HG02588 (cell line): ENCODE data around the gene MYO15A.
A peak's percentile ranks its signal among the peaks of the same experiment; 100 is the strongest.

Experiments used
- ATAC-seq: cut with Tn5 transposase; IDR thresholded peaks from one replicate; pipeline ENCODE4 v1.9.1; 2021; ENCODE audit warnings: mild to moderate bottlenecking, moderate library complexity; ENCODE audit not compliant: unreplicated experiment

MYO15A gene, protein sequence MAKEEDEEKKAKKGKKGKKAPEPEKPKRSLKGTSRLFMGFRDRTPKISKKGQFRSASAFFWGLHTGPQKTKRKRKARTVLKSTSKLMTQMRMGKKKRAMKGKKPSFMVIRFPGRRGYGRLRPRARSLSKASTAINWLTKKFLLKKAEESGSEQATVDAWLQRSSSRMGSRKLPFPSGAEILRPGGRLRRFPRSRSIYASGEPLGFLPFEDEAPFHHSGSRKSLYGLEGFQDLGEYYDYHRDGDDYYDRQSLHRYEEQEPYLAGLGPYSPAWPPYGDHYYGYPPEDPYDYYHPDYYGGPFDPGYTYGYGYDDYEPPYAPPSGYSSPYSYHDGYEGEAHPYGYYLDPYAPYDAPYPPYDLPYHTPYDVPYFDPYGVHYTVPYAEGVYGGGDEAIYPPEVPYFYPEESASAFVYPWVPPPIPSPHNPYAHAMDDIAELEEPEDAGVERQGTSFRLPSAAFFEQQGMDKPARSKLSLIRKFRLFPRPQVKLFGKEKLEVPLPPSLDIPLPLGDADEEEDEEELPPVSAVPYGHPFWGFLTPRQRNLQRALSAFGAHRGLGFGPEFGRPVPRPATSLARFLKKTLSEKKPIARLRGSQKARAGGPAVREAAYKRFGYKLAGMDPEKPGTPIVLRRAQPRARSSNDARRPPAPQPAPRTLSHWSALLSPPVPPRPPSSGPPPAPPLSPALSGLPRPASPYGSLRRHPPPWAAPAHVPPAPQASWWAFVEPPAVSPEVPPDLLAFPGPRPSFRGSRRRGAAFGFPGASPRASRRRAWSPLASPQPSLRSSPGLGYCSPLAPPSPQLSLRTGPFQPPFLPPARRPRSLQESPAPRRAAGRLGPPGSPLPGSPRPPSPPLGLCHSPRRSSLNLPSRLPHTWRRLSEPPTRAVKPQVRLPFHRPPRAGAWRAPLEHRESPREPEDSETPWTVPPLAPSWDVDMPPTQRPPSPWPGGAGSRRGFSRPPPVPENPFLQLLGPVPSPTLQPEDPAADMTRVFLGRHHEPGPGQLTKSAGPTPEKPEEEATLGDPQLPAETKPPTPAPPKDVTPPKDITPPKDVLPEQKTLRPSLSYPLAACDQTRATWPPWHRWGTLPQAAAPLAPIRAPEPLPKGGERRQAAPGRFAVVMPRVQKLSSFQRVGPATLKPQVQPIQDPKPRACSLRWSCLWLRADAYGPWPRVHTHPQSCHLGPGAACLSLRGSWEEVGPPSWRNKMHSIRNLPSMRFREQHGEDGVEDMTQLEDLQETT (N-terminal part only)

DNA sequence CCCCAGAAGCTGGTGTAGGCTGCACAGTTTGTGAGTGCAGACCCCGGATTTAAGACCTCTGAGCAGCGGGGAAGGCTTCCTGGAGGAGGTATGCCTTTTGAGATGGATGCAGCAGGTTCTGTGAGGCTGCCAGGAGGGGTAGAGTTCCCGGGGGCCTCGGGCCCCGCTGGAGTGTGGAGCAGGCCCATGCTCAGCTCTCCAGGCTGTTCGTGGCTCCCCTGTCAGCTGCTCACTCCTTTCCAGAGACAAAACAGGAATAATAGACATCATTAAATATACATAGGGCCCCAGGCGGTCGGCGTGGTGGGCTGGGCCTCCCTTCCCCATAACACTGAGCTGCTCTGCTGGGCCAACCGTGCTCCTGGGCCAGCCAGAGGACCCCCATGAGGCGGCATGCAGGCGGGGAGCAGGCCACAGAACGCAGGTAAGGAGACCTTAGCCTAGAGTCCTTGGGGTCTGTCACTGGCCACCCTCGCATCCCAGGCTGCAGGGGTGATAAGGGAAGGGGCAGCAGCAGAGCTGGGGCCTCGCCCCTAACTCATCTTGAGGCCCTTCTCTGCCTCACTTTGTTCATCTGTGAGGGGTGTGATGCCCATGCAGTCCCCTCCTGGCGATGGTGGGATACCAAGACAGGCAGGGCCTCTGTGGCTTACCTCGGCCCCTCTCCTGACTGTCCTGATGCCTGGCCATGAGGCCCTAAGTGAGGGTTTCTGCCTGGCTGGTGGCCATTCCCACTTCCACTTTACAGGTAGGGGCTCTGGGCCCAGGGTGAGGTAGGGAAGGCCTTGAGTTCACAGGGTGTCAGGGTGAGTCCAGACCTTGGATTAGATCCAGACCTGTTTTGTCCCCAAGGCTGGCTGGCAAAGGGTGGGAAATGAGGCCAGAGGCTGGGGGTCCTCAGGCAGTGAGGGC, at the start of gene MYO15A:
Gene MYO15A, plus strand, starts transcription at position 356 of the 912 bp plus-strand sequence. CDS start 10,045 bp downstream, outside the sequence.
- ATAC-seq, result no peak

GRCh38 chr17:18059283-18059682, 49.3 kb upstream of the MYO15A start:
- no peak for ATAC-seq

GRCh38 chr17:18064053-18064452, 44.5 kb upstream of the MYO15A start:
- ATAC-seq, result no peak

DNA sequence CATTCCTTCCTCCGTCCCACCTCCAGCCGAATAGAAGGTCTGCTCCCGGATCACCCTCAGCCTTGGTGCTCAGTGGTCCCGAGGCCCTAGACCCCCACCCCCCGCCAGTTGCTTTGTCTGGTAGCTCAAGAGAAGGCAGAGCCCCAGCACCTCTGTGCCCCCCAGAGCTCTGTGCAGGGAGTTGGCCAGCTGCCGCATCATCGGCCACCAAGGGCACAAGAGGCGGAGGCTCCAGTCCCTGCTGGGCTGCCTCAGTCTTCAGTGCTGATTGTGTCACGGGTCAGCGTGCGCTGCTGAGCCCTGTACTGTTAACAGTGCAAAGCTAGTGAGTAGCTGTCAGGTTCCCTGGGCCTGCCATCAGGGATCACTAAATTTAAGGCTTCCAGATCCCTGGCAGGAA, 43.0 kb upstream of the MYO15A start:
- ATAC-seq, result no peak

DNA sequence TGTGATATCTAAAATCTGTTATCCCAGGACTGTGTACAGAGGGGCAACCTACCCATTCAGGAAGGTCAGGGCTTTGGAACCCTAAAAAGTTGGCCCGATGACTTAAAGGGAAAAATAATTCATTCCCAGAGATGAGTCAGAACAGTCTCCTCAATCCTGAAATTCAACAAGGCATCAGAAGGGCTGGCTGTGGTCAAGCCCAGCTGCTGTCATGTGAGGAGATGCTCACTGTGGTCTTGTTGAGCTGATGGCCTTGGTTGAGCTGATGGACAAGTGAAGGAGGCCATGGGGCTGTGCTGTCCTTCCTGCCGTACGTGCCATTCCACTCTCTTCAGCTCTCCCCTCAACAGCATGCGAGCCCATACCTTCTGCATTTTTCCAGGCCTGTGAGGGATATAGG, 41.7 kb upstream of the MYO15A start:
- no peak for ATAC-seq

DNA sequence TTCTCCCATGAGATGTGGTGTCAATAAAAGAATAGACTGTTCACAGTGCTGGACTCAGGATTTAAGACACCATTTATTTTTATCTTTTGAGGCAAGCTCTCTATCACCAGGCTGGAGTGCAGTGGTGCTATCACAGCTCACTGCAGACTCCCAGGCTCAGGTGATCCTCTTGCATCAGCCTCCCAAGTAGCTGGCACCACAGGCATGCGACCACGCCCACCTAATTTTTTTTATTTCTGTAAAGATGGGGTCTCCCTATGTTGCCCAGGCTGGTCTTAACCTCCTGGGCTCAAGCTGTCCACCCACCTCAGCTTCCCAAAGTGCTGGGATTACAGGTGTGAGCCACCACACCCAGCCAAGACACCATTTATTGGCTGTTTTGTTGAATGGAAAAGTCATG, 39.5 kb upstream of the MYO15A start:
- no peak for ATAC-seq

GRCh38 chr17:18070861-18071340, 37.7 kb upstream of the MYO15A start:
- no peak for ATAC-seq

DNA sequence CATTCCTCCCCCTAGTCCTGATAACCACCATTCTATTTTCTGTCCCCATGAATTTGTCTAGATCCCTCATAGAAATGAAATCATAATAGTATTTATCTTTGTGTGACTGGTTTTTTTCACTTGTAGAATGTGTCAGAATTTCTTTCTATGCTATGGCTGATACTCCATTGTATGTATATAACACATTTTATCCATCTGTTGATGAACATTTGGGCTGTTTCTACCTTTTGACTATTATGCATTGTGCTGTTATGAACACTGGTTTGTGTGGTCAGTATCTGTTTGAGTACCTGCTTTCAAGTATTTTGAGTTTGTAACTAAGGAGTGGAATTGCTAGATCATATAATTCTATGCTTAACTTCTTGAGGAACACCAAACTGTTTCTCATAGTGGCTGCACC, 36.8 kb upstream of the MYO15A start:
- ATAC-seq, result no peak

DNA sequence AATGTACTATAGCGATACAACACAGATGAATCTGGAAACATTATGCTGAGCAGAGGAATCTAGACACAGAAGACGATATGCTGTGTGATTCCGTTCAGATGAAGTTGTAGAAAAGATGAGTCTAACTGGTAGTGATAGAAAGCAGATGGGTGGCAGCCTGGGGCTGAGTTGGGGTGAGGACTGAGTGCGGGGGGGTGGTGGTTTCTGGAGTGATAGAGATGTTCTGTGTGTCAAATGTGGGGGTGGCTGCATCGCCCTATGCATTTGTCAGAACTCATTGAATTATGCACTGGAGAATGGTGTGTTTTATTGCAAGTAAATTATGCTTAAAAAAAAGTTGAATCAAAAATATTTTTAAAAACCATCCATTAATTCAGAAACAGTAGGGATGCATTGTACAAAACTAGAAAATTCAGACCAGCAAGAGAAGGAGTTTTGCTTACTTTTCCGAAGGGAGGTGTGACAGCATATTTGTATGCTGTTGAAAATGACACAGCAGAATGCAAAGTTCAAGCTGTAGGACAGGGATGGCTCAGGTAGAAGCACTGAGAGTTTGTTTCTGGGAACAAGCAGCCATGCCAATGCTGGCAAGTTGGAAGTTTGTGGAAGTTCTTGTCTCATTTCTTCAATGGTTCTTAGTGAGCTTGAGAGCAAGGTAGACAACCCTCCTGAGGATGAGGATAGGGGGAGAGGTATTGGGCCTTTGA, 33.8 kb upstream of the MYO15A start:
- no peak for ATAC-seq

GRCh38 chr17:18076936-18077335, 31.6 kb upstream of the MYO15A start:
- ATAC-seq, result no peak

DNA sequence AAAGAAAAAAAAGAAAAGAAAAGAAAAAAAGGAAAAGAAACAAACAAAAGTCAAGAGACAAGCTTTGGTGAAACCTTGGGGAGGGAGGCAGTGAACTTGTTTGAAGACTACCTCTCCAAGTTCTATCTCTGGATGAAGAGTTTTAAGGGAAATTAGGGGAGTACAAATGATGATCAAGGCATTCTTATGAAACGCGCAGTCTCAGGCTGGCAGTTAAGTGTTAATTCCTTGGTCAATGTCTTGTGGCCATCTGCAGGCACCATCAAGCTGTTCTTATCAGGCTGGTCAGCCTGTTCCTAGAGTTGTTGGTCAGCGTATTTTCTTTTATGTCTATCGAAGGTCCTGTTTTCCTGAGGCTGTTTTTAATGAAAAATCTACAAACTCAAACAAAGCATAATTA, 29.0 kb upstream of the MYO15A start:
- ATAC-seq, result no peak

GRCh38 chr17:18084256-18084655, 24.3 kb upstream of the MYO15A start:
- ATAC-seq, result no peak

DNA sequence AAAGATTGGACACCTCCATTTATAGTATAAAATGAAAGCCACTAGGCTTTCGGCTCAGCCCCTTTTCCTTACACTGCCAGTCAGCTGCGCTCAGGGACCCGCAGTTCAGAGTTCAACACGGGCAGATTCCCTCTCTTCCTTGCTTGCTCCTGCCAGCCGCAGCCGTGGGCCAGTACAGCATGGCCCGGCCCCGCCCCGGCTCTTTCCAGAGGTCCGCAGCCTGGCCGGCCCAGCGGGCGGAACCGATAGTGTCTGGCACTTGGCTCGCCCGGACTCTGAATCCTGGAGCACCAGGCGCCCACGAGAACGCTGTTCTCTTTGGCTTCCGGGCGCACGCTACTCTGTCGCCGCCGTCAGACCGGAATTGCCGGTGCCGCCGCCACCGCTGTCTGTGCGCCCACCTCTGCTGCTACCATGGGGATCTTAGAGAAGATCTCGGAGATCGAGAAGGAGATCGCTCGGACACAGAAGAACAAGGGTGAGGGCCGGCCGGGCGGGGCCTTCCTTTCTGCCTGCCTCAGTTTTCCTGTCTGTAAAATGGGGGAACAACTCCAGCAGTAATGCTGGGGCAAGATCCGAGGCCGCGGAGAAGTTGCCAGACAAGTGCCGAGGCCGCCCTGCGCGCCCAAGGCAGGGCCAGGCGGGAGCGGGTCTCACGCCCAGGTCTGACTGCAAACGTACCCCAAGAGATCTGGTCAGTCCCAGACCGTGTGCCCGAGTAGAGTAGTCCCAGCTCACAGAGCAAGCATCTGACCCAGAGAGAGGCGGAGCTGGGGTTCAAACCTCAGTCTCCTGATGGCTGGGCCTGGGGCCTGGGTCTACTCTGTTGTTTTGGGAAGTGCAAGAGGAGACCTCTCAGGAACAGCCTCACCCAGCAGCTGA, 20.7 kb upstream of the MYO15A start, which contains the start of gene DRG2:
Gene DRG2, plus strand, starts transcription at position 339 of the 882 bp plus-strand sequence. Its CDS starts 76 bp downstream, at position 415.
- ATAC-seq, result peak; percentile 83

GRCh38 chr17:18089613-18090012, 18.9 kb upstream of the MYO15A start:
- no peak for ATAC-seq

GRCh38 chr17:18093616-18094408, 14.7 kb upstream of the MYO15A start:
- no peak for ATAC-seq

GRCh38 chr17:18094409-18094807, 14.1 kb upstream of the MYO15A start:
- ATAC-seq, result no peak

DNA sequence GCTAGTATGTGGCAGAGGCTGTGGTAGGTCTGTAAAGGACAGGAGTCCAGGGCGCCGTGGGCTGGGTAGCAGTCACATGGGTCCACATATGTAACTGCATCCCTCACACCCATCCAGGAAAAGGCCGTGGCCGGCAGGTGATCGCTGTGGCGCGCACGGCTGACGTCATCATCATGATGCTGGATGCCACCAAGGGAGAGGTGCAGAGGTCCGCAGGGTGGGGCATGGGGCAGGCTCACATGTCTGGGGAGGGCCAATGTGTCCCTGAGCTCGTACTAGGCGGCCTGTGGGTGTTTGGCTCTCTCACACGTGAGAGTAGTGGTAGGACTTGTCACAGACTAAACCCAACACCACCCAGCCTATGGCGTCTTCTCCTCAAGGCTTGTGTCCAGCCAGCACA, 9.0 kb upstream of the MYO15A start:
- no peak for ATAC-seq
